Frontal cortex (tissue), 4 donors: ENCODE data around the gene PDRG1. TPM values are rescaled to one million over a fixed set of nuclear protein-coding genes. Genes with fewer than 3 reads are reported as not detected.

Experiments used
- DNase-seq, 2 donors: peaks; one replicate each; pipeline ENCODE4 v3.0.0; 2012; ENCODE audit warnings: low spot score in 2 of 2
- FAIRE-seq: peaks from 2 replicates; lab custom pipeline; 2012; peaks lifted over from hg19 to GRCh38; lab: Jason Lieb, UNC
- total RNA-seq: library from RNA; depleted of rRNA; stranded (reverse); fragments of >200 nt; gene quantifications from one replicate; pipeline ENCODE4 v1.2.3, GENCODE V29; 2014
- donor health status: control.
- donor health status: control.
- donor health status: control.

The PDRG1 gene
- total RNA-seq = 6.9 TPM

GRCh38 chr20:31951530-31952453, at the start of gene PDRG1:
Gene PDRG1 (minus strand): TSS chr20:31952046. CDS start chr20:31951961, 85 bp downstream.
- DNase-seq (peak; percentile 86 to 89), FAIRE-seq (no peak)

GRCh38 chr20:31998246-31998645, 46.4 kb upstream of the PDRG1 start:
- DNase-seq (peak in 1 of 2 donors; percentile 44), FAIRE-seq (no peak)

GRCh38 chr20:31996996-31997395, 45.1 kb upstream of the PDRG1 start:
- FAIRE-seq (no peak), DNase-seq (no peak)

- DNase-seq = no peak
- no peak for FAIRE-seq
Measured at GRCh38 chr20:31992086-31992485, 40.2 kb upstream of the PDRG1 start.

- DNase-seq = no peak
- FAIRE-seq = no peak
Measured at GRCh38 chr20:31991339-31991705, 39.5 kb upstream of the PDRG1 start.

GRCh38 chr20:31990641-31991338, 38.9 kb upstream of the PDRG1 start:
- DNase-seq (no peak), FAIRE-seq (no peak)

GRCh38 chr20:31989030-31989645, 37.3 kb upstream of the PDRG1 start:
- no peak for FAIRE-seq

GRCh38 chr20:31988430-31989015, 36.7 kb upstream of the PDRG1 start:
- no peak for DNase-seq
- no peak for FAIRE-seq

More at GRCh38 chr20:31989030-31989645, 37.3 kb upstream of the PDRG1 start:
- DNase-seq = no peak

- FAIRE-seq (no peak), DNase-seq (no peak)
Measured at GRCh38 chr20:31987744-31988143, 35.9 kb upstream of the PDRG1 start.

GRCh38 chr20:31984981-31985471, 33.2 kb upstream of the PDRG1 start:
- FAIRE-seq = no peak
- DNase-seq = no peak

- no peak for DNase-seq
- FAIRE-seq = no peak
Measured at GRCh38 chr20:31981784-31982183, 29.9 kb upstream of the PDRG1 start.

GRCh38 chr20:31979713-31980426, 28.0 kb upstream of the PDRG1 start:
- FAIRE-seq = no peak
- no peak for DNase-seq

- DNase-seq (no peak), FAIRE-seq (no peak)
Measured at GRCh38 chr20:31977080-31977479, 25.2 kb upstream of the PDRG1 start.

GRCh38 chr20:31975874-31976273, 24.0 kb upstream of the PDRG1 start:
- DNase-seq = no peak
- no peak for FAIRE-seq

- FAIRE-seq (no peak), DNase-seq (no peak)
Measured at GRCh38 chr20:31974951-31975487, 23.2 kb upstream of the PDRG1 start.

GRCh38 chr20:31974296-31974695, 22.4 kb upstream of the PDRG1 start:
- FAIRE-seq (no peak), DNase-seq (no peak)

GRCh38 chr20:31972471-31973021, 20.7 kb upstream of the PDRG1 start:
- DNase-seq = no peak
- FAIRE-seq = no peak

GRCh38 chr20:31969991-31970390, 18.1 kb upstream of the PDRG1 start:
- FAIRE-seq (no peak), DNase-seq (no peak)
